GM21528 (cell line): ENCODE results near the gene PPIE.
"Not testable (repeated sequence)": the region's sequence is repeated elsewhere in the genome, so short reads cannot be mapped to it uniquely, and the experiment has no call there.

ENCODE experiments used
- ATAC-seq: cut with Tn5 transposase; IDR thresholded peaks from one replicate; pipeline ENCODE4 v1.9.1; 2021; ENCODE audit warnings: mild to moderate bottlenecking, moderate library complexity; ENCODE audit not compliant: unreplicated experiment, low FRiP score

Gene PPIE

GRCh38 chr1:39776886-39777285, 38.2 kb downstream of the PPIE start:
- no peak for ATAC-seq

- no peak for ATAC-seq
Observed at GRCh38 chr1:39777306-39777705, 38.6 kb downstream of the PPIE start.

- ATAC-seq = not testable (repeated sequence)
Observed at GRCh38 chr1:39777896-39778295, 39.2 kb downstream of the PPIE start.

- not testable (repeated sequence) for ATAC-seq
Observed at GRCh38 chr1:39778463-39779099, 39.9 kb downstream of the PPIE start.

- no peak for ATAC-seq
Observed at GRCh38 chr1:39779137-39779536, 40.5 kb downstream of the PPIE start.

- ATAC-seq = no peak
Observed at GRCh38 chr1:39779821-39780220, 41.1 kb downstream of the PPIE start.

GRCh38 chr1:39781349-39781715, 42.6 kb downstream of the PPIE start:
- no peak for ATAC-seq

- no peak for ATAC-seq
Observed at GRCh38 chr1:39782103-39782502, 43.4 kb downstream of the PPIE start.

- not testable (repeated sequence) for ATAC-seq
Observed at GRCh38 chr1:39782685-39783084, 44.0 kb downstream of the PPIE start.

- not testable (repeated sequence) for ATAC-seq
Observed at GRCh38 chr1:39786303-39787107, 47.8 kb downstream of the PPIE start.

GRCh38 chr1:39787108-39787375, 48.4 kb downstream of the PPIE start:
- ATAC-seq = not testable (repeated sequence)

- ATAC-seq = no peak
Observed at GRCh38 chr1:39787468-39787867, 48.8 kb downstream of the PPIE start.

GRCh38 chr1:39787964-39788363, 49.3 kb downstream of the PPIE start:
- not testable (repeated sequence) for ATAC-seq

GRCh38 chr1:39788426-39788757, 49.7 kb downstream of the PPIE start:
- ATAC-seq = no peak

- no peak for ATAC-seq
Observed at GRCh38 chr1:39788758-39789570, 50.3 kb downstream of the PPIE start, which contains the start of gene BMP8B. Gene BMP8B (minus strand): TSS chr1:39788865. CDS start chr1:39788485, 380 bp downstream.

GRCh38 chr1:39789571-39790110, 51.0 kb downstream of the PPIE start:
- ATAC-seq = no peak

GRCh38 chr1:39791838-39792237, 53.2 kb downstream of the PPIE start:
- no peak for ATAC-seq

GRCh38 chr1:39795651-39796050, 57.0 kb downstream of the PPIE start:
- ATAC-seq = no peak

GRCh38 chr1:39798859-39799769, 60.4 kb downstream of the PPIE start:
- ATAC-seq = peak; percentile 79
